Peyer's patch (tissue), 4 donors: Measurements from ENCODE around the gene OSBPL10. TPM values are rescaled to one million over a fixed set of nuclear protein-coding genes. Genes with fewer than 3 reads are reported as not detected.

ENCODE experiments used
- DNase-seq, 3 donors: peaks; one replicate each; pipeline ENCODE4 v3.0.0-alpha.2; 2017 to 2019
- H3K27ac ChIP-seq, 4 donors: fragments of 200-600 bp; sonication (generic); one replicate each; pipeline ENCODE4 v1.5.1; 2016 to 2019
- H3K27me3 ChIP-seq, 2 donors: fragments of 200-600 bp; sonication (generic); one replicate each; pipeline ENCODE4 v1.5.1; 2019
- H3K36me3 ChIP-seq, 3 donors: fragments of 200-600 bp; sonication (generic); one replicate each; pipeline ENCODE4 v1.5.1; 2016 to 2019
- H3K4me1 ChIP-seq, 4 donors: fragments of 200-600 bp; sonication (generic); one replicate each; pipeline ENCODE4 v1.5.1; 2016 to 2019
- H3K4me3 ChIP-seq, 4 donors: fragments of 200-600 bp; sonication (generic); 1 replicate in 3 of 4; 2 replicates in 1 of 4; pipeline ENCODE4 v1.5.1; 2016 to 2019; ENCODE audit warnings: mild to moderate bottlenecking in 1 of 4
- H3K9me3 ChIP-seq, 4 donors: fragments of 200-600 bp; sonication (generic); one replicate each; pipeline ENCODE4 v1.5.1; 2016 to 2019; ENCODE audit warnings: mild to moderate bottlenecking in 1 of 4
- CTCF ChIP-seq, 6 experiments: fragments of 450-650 bp in 4 of 6; fragments of 200-600 bp in 2 of 6; sonication (generic) in 1 of 6; IDR thresholded peaks; one replicate each; pipeline ENCODE4 v1.5.1; 2017 to 2019; ENCODE audit warnings: antibody characterized with exemption in 6 of 6, mild to moderate bottlenecking in 3 of 6, moderate library complexity in 1 of 6
- POLR2A ChIP-seq, 2 donors: fragments of 450-650 bp; IDR thresholded peaks; one replicate each; pipeline ENCODE4 v1.5.1; 2017; ENCODE audit warnings: antibody characterized with exemption in 2 of 2, mild to moderate bottlenecking in 2 of 2, moderate library complexity in 2 of 2
- total RNA-seq, 4 donors: library from RNA; depleted of rRNA; stranded (reverse); fragments of >200 nt; gene quantifications; one replicate each; pipeline ENCODE4 v1.1.0, GENCODE V29; 2016

OSBPL10 gene
- total RNA-seq, 4 donors from 2014 or later: 18.5 to 128 (median 60.5) TPM

DNA sequence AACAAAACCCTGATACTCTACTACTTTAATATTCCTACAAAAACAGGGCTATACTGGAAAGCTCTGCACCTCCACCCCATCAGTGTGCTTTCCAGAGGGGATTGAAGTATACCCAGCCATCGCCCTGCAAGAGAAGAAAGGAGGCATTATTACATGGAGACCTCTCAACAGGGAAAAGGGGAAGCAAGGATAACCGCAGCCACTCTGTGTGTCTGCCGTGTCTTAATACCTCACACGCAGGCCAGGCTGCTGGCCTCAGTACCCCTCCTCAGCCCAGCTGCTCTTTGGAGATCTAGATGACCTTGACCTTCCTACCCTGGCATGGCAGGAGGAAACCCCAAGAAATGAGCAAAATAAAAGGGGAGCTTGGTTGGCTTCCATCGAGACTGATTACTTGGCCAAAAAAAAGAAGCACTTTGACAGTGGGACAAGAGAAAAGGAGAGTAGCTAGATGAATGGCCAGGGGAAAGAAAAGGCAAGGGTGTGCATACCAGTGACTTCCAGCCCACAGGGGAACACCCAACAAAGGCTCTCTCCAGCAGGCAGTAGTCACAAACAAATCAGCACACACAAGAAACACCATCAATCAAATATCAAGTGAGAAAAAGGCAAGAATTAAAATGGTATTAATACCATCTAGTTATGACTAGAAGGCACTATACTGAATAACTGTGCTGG is 318.9 kb downstream of the OSBPL10 start:
- Histone ChIP-seq H3K9me3 (no peaks in the 10 kb centered on the region), H3K27me3 (no peaks in the 10 kb centered on the region), H3K27ac (no peak overlapping the region), H3K36me3 (no peaks in the 10 kb centered on the region), H3K4me1 (no peaks in the 10 kb centered on the region), H3K4me3 (no peak overlapping the region)
- no peak for TF ChIP-seq CTCF (IDR thresholded peaks at IDR 0.05)
- TF ChIP-seq POLR2A (IDR thresholded peaks at IDR 0.05): no peak
- DNase-seq: no peak

- Histone ChIP-seq H3K4me1 (no peaks in the 10 kb centered on the region), H3K4me3 (no peak overlapping the region), H3K27ac (no peak overlapping the region), H3K36me3 (no peaks in the 10 kb centered on the region), H3K27me3 (no peaks in the 10 kb centered on the region), H3K9me3 (peaks cover 0 to under 1% (median 0%) of the 10 kb centered on the region in 4 donors)
- no peak for TF ChIP-seq CTCF (IDR thresholded peaks at IDR 0.05)
- TF ChIP-seq POLR2A (IDR thresholded peaks at IDR 0.05): no peak
- DNase-seq: no peak
Measured at GRCh38 chr3:31661286-31661685, 319.8 kb downstream of the OSBPL10 start.

DNA sequence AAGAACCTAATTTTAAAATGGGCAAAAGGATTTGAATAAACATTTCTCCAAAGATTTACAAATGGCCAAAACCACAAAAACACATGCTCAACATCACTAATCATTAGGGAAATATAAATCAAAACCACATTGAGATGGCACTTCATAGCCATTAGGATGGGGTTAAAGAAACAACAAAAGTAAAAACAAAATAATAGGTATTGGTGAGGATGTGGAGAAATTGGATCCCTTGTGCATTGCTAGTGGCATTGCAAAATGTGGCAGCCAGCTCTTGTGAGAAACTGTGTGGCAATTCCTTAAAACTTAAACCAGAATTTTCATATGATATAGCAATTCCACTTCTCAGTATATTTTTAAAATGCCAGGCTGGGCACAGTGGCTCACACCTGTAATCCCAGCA is 321.8 kb downstream of the OSBPL10 start:
- TF ChIP-seq POLR2A (IDR thresholded peaks at IDR 0.05) (no peak), CTCF (IDR thresholded peaks at IDR 0.05) (no peak)
- H3K4me1 ChIP-seq: no peaks in the 10 kb centered on the region
- H3K9me3 ChIP-seq: peaks cover 0 to 18% (median 0%) of the 10 kb centered on the region in 4 donors
- H3K27me3 ChIP-seq: no peaks in the 10 kb centered on the region
- no peak for DNase-seq
- H3K27ac ChIP-seq: no peak overlapping the region
- H3K4me3 ChIP-seq: no peak overlapping the region
- H3K36me3 ChIP-seq: no peaks in the 10 kb centered on the region

- Histone ChIP-seq H3K9me3 (peaks cover 0 to 44% (median 2%) of the 10 kb centered on the region in 4 donors), H3K27ac (no peak overlapping the region), H3K4me3 (no peak overlapping the region), H3K27me3 (no peaks in the 10 kb centered on the region), H3K36me3 (no peaks in the 10 kb centered on the region), H3K4me1 (no peaks in the 10 kb centered on the region)
- DNase-seq: no peak
- no peak for TF ChIP-seq CTCF (IDR thresholded peaks at IDR 0.05)
- TF ChIP-seq POLR2A (IDR thresholded peaks at IDR 0.05): no peak
Measured at GRCh38 chr3:31654998-31655397, 326.1 kb downstream of the OSBPL10 start.

DNA sequence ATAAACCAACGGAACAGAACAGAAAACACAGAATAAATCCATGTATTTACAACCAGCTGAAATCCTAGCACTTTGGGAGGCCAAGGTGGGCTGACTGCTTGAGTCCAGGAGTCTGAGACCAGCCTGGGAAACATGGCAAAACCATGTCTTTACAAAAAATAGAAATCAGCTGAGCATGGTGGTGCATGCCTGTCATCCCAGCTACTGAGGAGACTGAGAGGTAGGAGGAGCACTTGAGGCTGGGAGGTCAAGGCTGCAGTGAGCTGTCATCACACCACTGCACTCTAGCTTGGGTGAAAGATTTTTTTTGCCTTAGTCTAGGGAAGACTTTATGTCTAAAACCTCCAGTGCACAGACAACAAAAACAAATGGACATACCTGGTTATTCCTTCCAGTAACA is 327.6 kb downstream of the OSBPL10 start:
- TF ChIP-seq POLR2A (IDR thresholded peaks at IDR 0.05): no peak
- no peak overlapping the region for H3K27ac ChIP-seq
- no peaks in the 10 kb centered on the region for H3K4me1 ChIP-seq
- peaks cover 0 to 54% (median 2%) of the 10 kb centered on the region in 4 donors for H3K9me3 ChIP-seq
- H3K36me3 ChIP-seq: peaks cover 0 to 4% (median 0%) of the 10 kb centered on the region in 3 donors
- no peak overlapping the region for H3K4me3 ChIP-seq
- no peak for DNase-seq
- no peaks in the 10 kb centered on the region for H3K27me3 ChIP-seq

GRCh38 chr3:31652296-31652695 is 328.8 kb downstream of the OSBPL10 start:
- Histone ChIP-seq H3K4me3 (no peak overlapping the region), H3K9me3 (peaks cover 0 to 54% (median 2%) of the 10 kb centered on the region in 4 donors), H3K27me3 (no peaks in the 10 kb centered on the region), H3K27ac (no peak overlapping the region), H3K4me1 (no peaks in the 10 kb centered on the region), H3K36me3 (peaks cover 0 to 15% (median 0%) of the 10 kb centered on the region in 3 donors)
- TF ChIP-seq POLR2A (IDR thresholded peaks at IDR 0.05) (no peak), CTCF (IDR thresholded peaks at IDR 0.05) (no peak)
- no peak for DNase-seq
